Cortex of kidney (tissue), 1 donor: ENCODE results near the gene NCKAP1.
"Not testable (repeated sequence)": the region's sequence is repeated elsewhere in the genome, so short reads cannot be mapped to it uniquely, and the experiment has no call there.

Experiments used
- DNase-seq: peaks from one replicate; lab custom pipeline; 2025; lab: John Stamatoyannopoulos, UW

The NCKAP1 gene

GRCh38 chr2:182912518-182912915, 125.7 kb downstream of the NCKAP1 start:
- DNase-seq, result no peak

GRCh38 chr2:182911813-182912517, 126.3 kb downstream of the NCKAP1 start:
- no peak for DNase-seq

GRCh38 chr2:182910965-182911364, 127.3 kb downstream of the NCKAP1 start:
- no peak for DNase-seq

GRCh38 chr2:182907081-182907830, 131.0 kb downstream of the NCKAP1 start:
- DNase-seq, result no peak

GRCh38 chr2:182906454-182906853, 131.8 kb downstream of the NCKAP1 start:
- no peak for DNase-seq

- no peak for DNase-seq
Measured at GRCh38 chr2:182904844-182905243, 133.4 kb downstream of the NCKAP1 start.

- no peak for DNase-seq
Measured at GRCh38 chr2:182903566-182903965, 134.7 kb downstream of the NCKAP1 start.

GRCh38 chr2:182901748-182902147, 136.5 kb downstream of the NCKAP1 start:
- DNase-seq, result no peak

GRCh38 chr2:182898718-182899117, 139.5 kb downstream of the NCKAP1 start:
- no peak for DNase-seq

- DNase-seq, result no peak
Measured at GRCh38 chr2:182897137-182897536, 141.1 kb downstream of the NCKAP1 start.

- DNase-seq, result no peak
Measured at GRCh38 chr2:182895798-182896197, 142.5 kb downstream of the NCKAP1 start.

- DNase-seq, result no peak
Measured at GRCh38 chr2:182895169-182895568, 143.1 kb downstream of the NCKAP1 start.

GRCh38 chr2:182894174-182894573, 144.1 kb downstream of the NCKAP1 start:
- DNase-seq, result no peak

- DNase-seq, result no peak
Measured at GRCh38 chr2:182893666-182894065, 144.6 kb downstream of the NCKAP1 start.

GRCh38 chr2:182893035-182893434, 145.2 kb downstream of the NCKAP1 start:
- not testable (repeated sequence) for DNase-seq

- no peak for DNase-seq
Measured at GRCh38 chr2:182891611-182892010, 146.6 kb downstream of the NCKAP1 start.

- DNase-seq, result no peak
Measured at GRCh38 chr2:182890773-182891378, 147.4 kb downstream of the NCKAP1 start.

- no peak for DNase-seq
Measured at GRCh38 chr2:182890305-182890704, 148.0 kb downstream of the NCKAP1 start.

GRCh38 chr2:182887753-182888415, 150.4 kb downstream of the NCKAP1 start:
- DNase-seq, result no peak

- DNase-seq, result no peak
Measured at GRCh38 chr2:182887093-182887492, 151.2 kb downstream of the NCKAP1 start.

- no peak for DNase-seq
Measured at GRCh38 chr2:182885771-182886170, 152.5 kb downstream of the NCKAP1 start.

GRCh38 chr2:182883451-182883850, 154.8 kb downstream of the NCKAP1 start:
- DNase-seq, result no peak

GRCh38 chr2:182880100-182880499, 158.2 kb downstream of the NCKAP1 start:
- not testable (repeated sequence) for DNase-seq
